Astrocyte of the cerebellum (primary cell): ENCODE data around the gene BRAT1.

ENCODE experiments used
- DNase-seq: peaks from one replicate; pipeline ENCODE4 v3.0.0-alpha.2; 2011; ENCODE audit warnings: low read depth
- H3K4me3 ChIP-seq: 2 replicates; pipeline ENCODE4 v1.5.1; 2011; ENCODE audit warnings: mild to moderate bottlenecking, low read depth, low read length, moderate library complexity
- in situ Hi-C: cut with HindIII; loops from 2 replicates; pipeline ENCODE4 v1.10.0; 2017; ENCODE audit warnings: low sequenced_read_pairs
- TF ChIP-seq, protein P1 (sequence below): IDR thresholded peaks from 2 replicates; pipeline ENCODE4 v1.5.1; 2012; ENCODE audit warnings: low read length, low read depth, moderate library complexity, mild to moderate bottlenecking; ENCODE audit errors: missing control alignments

Gene BRAT1

DNA sequence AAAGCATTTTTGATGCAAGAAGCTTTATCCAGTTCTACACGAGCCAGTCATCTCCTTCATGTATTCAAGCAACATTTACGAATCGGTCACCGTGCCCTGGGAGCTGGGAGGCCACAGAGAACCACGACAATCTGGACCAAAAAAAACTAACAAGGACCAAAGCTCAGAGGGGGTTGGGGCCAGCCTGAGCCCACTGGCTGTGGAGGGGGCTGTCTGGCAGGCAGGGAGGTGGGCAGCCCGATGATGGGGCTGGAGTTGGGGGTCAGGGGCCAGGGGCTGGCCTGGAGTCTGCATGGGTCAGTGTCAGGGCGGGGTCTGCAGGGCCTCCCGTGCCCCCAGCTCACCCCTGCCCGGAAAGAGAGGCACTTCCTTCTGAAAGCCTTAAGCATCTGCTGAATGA lies 66.6 kb downstream of the BRAT1 start:
- H3K4me3 ChIP-seq = no peak overlapping the region
- in situ Hi-C loops = no loop called here
- TF ChIP-seq, protein P1, sequence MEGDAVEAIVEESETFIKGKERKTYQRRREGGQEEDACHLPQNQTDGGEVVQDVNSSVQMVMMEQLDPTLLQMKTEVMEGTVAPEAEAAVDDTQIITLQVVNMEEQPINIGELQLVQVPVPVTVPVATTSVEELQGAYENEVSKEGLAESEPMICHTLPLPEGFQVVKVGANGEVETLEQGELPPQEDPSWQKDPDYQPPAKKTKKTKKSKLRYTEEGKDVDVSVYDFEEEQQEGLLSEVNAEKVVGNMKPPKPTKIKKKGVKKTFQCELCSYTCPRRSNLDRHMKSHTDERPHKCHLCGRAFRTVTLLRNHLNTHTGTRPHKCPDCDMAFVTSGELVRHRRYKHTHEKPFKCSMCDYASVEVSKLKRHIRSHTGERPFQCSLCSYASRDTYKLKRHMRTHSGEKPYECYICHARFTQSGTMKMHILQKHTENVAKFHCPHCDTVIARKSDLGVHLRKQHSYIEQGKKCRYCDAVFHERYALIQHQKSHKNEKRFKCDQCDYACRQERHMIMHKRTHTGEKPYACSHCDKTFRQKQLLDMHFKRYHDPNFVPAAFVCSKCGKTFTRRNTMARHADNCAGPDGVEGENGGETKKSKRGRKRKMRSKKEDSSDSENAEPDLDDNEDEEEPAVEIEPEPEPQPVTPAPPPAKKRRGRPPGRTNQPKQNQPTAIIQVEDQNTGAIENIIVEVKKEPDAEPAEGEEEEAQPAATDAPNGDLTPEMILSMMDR = no peak
- no peak for DNase-seq

DNA sequence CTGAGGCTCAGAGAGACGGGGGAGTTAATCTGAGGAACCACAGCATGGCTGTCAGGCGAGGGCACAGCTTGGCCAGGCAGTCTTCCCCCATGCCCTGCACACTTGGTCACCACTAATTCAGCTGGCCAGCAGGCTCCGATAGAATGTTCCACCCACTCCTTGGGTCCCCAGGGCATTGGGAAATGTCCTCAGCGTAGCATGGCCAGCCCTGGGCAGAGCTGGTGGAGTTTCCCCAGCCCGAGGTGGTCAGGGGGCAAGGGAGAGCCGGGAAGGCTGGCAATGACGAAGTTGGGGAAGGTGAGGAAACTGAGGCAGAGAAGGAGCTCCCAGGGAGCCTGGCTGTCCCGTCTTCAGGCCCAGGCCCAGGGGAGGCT lies 67.1 kb downstream of the BRAT1 start:
- H3K4me3 ChIP-seq = no peak overlapping the region
- in situ Hi-C loops = no loop called here
- DNase-seq = no peak
- TF ChIP-seq, protein P1 = no peak
